ENCODE measurements around the gene ZNF134.
A peak's percentile ranks its signal among the peaks of the same experiment; 100 is the strongest.

ZNF134 gene

DNA sequence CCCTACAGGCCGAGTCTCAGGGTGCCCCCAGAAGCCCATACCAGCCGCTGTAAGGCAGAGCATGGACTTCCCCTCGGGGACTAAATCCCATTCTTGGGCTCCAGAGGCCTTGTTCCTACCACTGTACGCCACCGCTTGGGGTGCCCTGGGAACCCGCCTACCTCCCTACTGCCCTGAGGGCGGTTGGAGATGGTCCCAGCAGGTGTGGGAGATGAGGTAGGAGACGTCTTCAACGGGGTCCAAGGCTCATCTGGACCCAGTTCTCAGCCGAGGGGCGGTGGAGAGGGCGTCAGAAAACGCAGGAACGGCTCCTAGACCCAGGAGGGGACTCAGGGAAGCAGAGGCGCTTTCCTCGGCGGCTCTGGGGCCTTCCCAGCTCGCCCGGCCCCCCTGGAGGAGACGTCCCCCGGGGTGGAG is 30.9 kb upstream of the ZNF134 start:
- TF ChIP-seq, protein P1, sequence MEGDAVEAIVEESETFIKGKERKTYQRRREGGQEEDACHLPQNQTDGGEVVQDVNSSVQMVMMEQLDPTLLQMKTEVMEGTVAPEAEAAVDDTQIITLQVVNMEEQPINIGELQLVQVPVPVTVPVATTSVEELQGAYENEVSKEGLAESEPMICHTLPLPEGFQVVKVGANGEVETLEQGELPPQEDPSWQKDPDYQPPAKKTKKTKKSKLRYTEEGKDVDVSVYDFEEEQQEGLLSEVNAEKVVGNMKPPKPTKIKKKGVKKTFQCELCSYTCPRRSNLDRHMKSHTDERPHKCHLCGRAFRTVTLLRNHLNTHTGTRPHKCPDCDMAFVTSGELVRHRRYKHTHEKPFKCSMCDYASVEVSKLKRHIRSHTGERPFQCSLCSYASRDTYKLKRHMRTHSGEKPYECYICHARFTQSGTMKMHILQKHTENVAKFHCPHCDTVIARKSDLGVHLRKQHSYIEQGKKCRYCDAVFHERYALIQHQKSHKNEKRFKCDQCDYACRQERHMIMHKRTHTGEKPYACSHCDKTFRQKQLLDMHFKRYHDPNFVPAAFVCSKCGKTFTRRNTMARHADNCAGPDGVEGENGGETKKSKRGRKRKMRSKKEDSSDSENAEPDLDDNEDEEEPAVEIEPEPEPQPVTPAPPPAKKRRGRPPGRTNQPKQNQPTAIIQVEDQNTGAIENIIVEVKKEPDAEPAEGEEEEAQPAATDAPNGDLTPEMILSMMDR (IDR thresholded peaks at IDR 0.05; ENCODE audit: control insufficient read depth, insufficient read depth, low read depth, low read length, missing control alignments): no peak
- peak overlapping the region; percentile 88 for H3K4me3 ChIP-seq (ENCODE audit: control insufficient read depth, low read depth, low read length)
- no peak for DNase-seq (ENCODE audit: low read depth)

- TF ChIP-seq, protein P1 (IDR thresholded peaks at IDR 0.05; ENCODE audit: control insufficient read depth, insufficient read depth, low read depth, low read length, missing control alignments): peak; percentile 13
- peak within 1 kb of the TSS; percentile 88 for H3K4me3 ChIP-seq (ENCODE audit: control insufficient read depth, low read depth, low read length)
- DNase-seq (ENCODE audit: low read depth): peak; percentile 76
These were observed 30.3 kb upstream of the ZNF134 start, which contains the start of gene ZIK1 for GRCh38 chr19:57583521-57584416. ZIK1 (plus strand) TSS chr19:57584145; CDS start chr19:57584357, 212 bp downstream.

DNA sequence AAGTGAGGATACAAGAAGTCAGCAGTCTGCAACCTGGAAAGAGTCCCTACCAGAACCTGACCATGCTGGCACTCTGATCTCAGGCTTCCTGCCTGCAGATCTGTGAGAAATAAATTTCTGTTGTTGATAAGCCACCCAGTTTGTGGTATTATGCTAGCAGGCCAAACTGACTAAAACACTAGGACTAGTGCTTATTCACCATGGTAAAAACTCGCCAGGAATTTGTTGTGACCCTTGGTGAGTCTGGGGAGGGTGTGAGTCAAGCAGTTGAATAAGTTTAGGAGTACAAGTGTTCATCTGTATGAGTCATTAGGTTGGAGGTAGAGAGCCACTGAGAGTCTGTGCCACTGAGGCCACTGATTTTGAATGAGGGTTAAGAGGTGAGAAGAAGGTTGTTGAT is 26.5 kb upstream of the ZNF134 start:
- peak; percentile 80 for DNase-seq (ENCODE audit: low read depth)
- TF ChIP-seq, protein P1 (IDR thresholded peaks at IDR 0.05; ENCODE audit: control insufficient read depth, insufficient read depth, low read depth, low read length, missing control alignments): no peak
- no peak overlapping the region for H3K4me3 ChIP-seq (ENCODE audit: control insufficient read depth, low read depth, low read length)

GRCh38 chr19:57599377-57599760 is 14.7 kb upstream of the ZNF134 start:
- DNase-seq (ENCODE audit: low read depth): no peak
- H3K4me3 ChIP-seq (ENCODE audit: control insufficient read depth, low read depth, low read length): peak overlapping the region; percentile 80
- TF ChIP-seq, protein P1 (IDR thresholded peaks at IDR 0.05; ENCODE audit: control insufficient read depth, insufficient read depth, low read depth, low read length, missing control alignments): no peak

DNA sequence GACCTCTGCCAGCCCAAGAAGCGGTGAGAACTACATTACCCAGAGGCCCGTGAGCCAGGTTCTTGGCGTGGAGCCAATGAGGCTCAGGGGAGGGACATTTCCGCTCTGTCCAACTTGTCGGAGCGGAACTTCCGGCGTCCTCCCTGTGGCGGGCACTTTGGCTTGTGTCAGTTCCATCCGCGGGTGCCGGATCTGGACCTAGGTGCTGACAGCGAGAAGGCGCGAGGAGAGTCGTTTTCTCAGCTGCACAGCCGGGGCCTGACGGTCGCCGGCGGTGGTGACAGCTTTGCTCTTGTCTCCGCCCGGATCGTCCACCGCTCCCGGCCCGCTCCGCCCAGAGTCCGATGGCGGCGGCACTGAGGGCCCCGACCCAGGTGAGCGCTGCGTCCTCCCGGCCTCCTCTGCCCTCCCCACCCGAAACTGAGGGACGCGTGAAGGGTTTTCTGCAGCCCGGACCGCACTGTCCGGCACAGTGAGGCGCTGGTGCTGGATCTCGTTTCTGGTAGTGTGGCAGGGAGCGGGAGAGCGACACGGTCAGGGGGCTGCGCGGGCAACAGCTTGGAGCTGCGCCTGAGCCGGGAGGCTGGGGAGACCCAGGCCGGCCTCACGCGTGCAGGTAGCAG is 14.2 kb upstream of the ZNF134 start, which contains the start of gene ZNF530:
ZNF530 (plus strand) TSS at position 125 of the 623 bp plus-strand sequence. CDS start 4,461 bp downstream, outside the sequence.
- TF ChIP-seq, protein P1 (IDR thresholded peaks at IDR 0.05; ENCODE audit: control insufficient read depth, insufficient read depth, low read depth, low read length, missing control alignments): no peak
- H3K4me3 ChIP-seq (ENCODE audit: control insufficient read depth, low read depth, low read length): peak within 1 kb of the TSS; percentile 80
- peak; percentile 55 for DNase-seq (ENCODE audit: low read depth)

DNA sequence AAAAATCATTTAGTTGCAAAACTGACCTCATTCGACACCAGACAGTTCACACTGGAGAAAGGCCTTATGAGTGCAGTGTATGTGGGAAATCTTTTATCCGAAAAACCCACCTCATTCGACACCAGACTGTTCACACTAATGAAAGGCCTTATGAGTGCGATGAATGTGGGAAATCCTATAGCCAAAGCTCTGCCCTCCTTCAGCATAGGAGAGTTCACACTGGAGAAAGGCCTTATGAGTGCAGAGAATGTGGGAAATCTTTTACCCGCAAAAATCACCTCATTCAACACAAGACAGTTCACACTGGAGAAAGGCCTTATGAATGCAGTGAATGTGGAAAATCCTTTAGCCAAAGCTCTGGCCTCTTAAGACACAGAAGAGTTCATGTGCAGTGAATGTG is 7.1 kb upstream of the ZNF134 start:
- TF ChIP-seq, protein P1 (IDR thresholded peaks at IDR 0.05; ENCODE audit: control insufficient read depth, insufficient read depth, low read depth, low read length, missing control alignments): no peak
- DNase-seq (ENCODE audit: low read depth): no peak
- no peak overlapping the region for H3K4me3 ChIP-seq (ENCODE audit: control insufficient read depth, low read depth, low read length)
